UCSD-AML1 (cell line): ENCODE measurements around the gene MNT.

ENCODE experiments used
- DNase-seq: peaks from one replicate; lab custom pipeline; 2025; ENCODE audit not compliant: unreplicated experiment; lab: John Stamatoyannopoulos, UW

Gene MNT

DNA sequence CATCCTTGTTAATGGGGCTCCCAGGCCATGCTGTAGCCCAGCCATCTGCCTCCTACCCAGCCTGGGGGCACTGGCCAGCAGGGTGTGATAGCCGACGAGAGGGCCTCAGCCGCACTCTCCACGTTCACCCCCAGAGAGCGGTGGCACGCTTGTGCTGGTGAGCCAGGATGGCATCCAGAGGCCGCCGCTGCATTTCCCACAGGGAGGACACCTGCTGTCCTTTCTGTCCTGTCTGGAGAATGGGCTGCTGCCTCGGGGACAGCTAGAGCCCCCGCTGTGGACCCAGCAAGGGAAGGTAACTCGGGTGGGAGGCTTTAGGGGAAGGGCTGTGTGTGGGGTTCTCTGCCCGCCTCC, 36.1 kb downstream of the MNT start:
- DNase-seq = no peak

DNA sequence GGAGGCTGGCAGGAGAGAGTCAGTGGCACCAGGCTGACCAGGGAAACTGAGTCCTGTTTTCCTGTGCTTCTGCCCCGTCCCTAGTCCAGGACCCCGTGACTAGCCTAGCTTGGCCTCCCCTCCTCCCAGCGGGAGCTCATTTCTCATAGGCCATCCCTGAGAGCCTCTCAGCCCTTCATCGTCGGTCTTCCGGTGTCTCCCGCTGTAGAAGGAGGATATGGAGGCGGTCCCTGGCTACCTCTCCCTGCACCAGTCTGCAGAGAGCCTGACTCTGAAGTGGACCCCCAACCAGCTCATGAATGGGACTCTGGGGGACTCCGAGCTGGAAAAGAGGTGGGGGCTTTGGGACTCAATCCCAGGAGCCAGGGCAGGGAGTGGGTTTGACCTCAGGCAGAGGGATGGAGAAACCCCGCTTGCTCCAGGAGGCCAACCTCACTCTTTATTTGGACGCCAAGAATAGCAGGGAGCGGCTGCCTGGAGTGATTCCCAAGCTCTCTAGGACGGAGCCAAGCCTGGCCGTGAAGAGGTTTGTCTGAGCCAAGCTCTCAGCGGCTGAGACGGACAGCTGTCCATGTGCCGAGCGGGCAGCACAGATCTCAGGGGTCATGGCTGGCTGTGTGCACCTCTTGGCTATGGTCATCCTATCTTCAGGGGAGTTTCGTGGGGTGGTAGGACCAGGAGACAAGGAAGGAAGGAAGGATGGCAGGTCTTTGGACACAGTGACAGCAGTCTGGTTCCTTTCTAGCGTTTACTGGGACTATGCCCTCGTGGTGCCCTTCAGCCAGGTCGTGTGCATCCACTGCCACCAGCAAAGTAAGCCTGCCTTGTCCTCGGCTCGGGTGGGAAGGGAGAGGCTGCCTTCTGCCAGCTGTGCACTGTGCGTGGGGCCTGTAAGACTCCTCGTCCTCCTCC, 36.8 kb downstream of the MNT start:
- DNase-seq = no peak

- no peak for DNase-seq
These were observed 37.5 kb downstream of the MNT start for GRCh38 chr17:2363318-2363717.

- DNase-seq = no peak
These were observed 38.0 kb downstream of the MNT start for GRCh38 chr17:2362881-2363280.

DNA sequence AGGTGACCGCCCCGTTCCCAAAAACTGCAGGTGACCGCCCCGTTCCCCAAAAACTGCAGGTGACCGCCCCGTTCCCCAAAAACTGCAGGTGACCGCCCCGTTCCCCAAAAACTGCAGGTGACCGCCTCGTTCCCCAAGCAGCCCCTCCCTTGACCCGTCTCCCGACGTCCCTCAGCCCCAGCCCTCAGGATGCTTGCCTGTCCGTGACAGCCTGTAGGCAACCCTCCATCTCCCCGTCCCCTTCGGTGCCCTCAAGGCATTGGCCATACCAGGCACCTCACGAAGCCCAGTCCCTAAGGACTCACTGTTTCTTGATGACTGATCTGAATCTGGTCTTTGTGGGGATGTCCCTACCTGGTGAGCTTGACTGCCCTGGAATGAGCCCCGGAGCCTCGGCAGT, 38.4 kb downstream of the MNT start:
- no peak for DNase-seq

- no peak for DNase-seq
These were observed 38.8 kb downstream of the MNT start for GRCh38 chr17:2362016-2362415.

- no peak for DNase-seq
These were observed 39.7 kb downstream of the MNT start for GRCh38 chr17:2361010-2361760.

GRCh38 chr17:2357931-2358434, 42.9 kb downstream of the MNT start:
- no peak for DNase-seq

DNA sequence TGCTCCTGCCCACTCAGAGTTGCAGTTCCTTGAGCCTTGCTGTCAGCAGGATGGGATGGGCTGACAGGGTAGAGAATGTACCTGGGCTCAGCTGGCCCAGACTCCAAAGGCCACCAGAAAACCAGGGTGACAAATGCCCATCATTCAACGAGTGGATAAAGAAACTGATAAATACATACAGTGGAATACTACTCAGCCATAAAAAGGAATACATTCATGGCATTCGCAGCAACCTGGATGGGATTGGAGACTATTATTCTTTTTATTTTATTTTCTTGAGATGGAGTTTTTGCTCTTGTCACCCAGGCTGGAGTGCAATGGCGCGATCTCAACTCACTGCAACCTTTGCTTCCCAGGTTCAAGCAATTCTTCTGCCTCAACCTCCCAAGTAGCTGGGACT, 43.6 kb downstream of the MNT start:
- no peak for DNase-seq

DNA sequence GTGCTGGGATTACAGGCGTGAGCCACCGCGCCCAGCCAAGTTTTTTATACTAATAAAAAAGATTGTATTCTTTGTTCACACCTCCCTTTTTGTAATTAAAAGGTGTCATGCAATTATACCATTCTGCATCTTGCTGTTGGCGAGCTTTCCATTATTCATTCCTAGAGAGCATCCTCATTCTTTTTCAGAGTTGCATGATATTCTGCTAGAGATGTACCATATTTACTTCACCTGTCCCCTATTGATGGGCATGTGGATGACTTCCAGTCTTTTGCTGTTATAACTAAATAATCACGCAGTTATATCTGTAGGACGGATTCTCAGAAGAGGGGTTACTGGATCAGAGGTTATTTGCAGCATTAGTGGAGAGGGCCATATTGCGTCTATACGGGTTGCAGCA, 46.5 kb downstream of the MNT start:
- no peak for DNase-seq

GRCh38 chr17:2351269-2351668, 49.6 kb downstream of the MNT start:
- DNase-seq = no peak

DNA sequence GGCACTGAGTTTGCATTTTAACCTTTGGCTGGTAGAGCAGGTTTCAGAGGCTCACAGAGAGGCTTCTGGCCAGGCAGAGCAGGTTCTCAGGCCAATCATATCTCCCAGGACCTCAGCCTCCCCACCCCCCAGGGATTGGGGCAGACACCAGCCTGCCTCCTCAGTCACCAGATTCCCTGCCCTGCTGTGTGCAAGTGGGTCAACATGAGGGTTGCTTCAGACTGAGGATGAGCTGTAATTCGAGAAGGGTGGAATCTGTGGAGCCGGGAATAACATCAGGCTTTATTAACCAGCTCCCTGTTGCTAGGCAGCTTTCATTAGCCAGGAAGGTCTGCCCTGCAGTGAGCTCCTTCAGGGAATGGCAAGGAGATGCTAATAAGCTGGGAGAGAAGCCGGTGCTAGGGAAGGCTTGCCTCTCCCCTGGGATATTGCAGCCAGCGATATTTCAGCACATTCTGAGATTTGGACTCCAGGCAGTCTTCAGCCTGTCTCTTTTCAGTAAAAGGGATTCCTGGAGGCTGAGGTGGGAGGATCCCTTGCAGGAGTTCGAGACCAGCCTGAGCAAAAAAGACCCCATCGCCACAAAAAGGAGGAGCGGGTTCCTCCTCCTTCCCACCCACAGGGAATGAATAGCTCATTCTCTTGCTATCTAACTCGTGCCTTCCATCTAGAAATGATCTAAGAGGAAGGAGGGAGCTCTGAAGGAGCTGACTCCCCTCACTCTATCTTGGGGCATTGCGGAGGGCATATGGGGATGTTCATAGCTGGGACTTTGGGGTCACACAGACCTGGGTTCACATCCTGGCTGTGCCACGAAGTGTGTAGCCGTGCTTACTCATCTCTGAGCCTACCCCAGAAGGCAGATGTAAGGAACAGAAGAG, 52.8 kb downstream of the MNT start:
- no peak for DNase-seq

GRCh38 chr17:2346475-2346874, 54.4 kb downstream of the MNT start:
- no peak for DNase-seq

DNA sequence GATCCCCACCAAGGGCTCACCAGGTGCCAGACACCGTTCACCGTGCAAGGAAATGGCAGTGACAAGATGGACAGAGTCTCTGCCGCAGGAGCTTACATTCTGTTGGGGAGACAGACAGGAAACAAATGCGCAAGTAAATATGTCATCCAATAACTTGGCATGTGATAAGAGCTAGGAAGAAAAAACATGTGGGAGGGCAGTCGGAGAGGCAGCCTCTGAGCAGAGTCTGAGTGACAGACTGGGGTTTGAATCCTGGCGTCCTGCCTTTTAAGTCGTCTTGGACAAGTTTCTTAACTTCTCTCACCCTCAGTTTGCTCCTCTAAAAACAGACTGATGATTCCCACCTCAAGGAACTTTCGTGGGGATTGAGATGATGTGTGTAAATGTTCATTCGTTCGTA, 56.3 kb downstream of the MNT start:
- no peak for DNase-seq

DNA sequence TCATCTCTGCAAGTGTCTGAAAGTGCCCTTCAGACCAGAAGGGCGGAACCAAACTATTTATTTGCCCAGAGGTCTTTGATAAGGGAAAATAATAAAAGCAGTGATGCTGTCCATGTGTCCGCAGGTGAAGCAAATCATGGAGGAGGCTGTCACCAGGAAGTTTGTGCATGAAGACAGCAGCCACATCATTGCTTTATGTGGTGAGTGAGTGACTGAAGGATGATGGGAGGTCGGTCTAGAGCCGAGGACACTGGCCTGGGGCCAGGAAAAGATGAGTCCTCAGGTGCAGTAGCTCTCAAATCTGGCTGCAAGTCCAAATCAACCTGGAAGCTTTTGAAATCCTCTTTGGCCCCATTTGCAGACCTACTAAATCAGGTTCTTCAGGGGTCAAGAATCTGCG, 57.4 kb downstream of the MNT start:
- no peak for DNase-seq

DNA sequence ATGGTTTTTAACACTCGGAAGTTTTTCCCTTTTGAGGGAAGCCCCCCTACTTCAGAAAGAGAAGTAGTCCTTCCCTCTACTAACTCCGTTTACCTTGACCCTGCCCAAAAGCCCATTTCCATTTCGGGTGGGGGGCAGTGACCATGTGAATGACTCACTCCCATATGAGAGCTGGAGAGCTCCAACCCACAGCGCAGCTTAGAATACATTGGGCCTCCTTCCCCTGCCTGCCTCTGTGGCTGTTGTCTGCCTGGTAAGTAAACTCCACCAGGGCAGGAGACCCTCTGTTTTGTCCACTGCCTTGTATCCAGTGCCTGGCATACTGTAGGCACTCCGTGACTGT, 62.6 kb downstream of the MNT start:
- no peak for DNase-seq

GRCh38 chr17:2337544-2338314, 63.1 kb downstream of the MNT start:
- DNase-seq = peak; percentile 69

GRCh38 chr17:2336852-2337543, 63.9 kb downstream of the MNT start, which contains the start of gene SGSM2:
SGSM2 (plus strand) TSS chr17:2337501; CDS start chr17:2337689, 188 bp downstream.
- DNase-seq = peak; percentile 69

DNA sequence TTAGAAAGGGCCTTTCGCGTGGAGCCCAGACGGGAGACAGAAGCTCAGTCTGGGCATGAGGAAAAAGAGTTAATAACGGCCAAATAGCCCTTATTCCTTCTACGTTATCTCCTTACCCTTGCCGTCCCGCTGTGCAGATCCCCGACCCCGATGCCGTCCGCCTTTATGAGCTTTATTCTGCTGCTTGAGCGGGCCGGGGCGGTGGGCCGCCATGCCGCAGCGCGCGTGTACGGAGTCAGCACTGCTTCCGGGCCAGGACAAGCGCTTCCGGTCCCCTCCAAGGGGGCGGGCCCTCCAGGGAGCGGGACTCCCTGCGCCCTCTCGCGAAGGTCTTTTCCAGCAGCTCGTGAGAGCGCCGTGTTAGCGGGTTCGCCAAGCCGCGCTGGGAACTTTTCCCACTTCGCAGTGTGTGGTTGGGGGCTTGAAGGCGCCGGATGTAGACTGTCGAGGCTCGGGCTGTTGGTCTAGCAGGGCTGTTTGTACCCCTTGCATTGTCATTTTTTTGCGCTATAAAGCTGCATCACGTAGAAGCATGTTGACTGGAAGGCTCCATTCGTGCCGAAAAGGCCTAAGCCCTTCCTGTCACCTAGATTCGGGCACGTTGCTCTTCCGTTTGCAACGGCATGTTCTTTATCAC, 64.5 kb downstream of the MNT start, which contains the start of gene TSR1:
TSS of gene TSR1 (minus strand) at position 243 of the 637 bp plus-strand sequence. CDS start at position 213, 30 bp downstream.
- DNase-seq = peak; percentile 90
